ENCODE results near the gene CSRP1. TPM values are rescaled to one million over a fixed set of nuclear protein-coding genes. Genes with fewer than 3 reads are reported as not detected.
A peak's percentile ranks its signal among the peaks of the same experiment; 100 is the strongest.

CSRP1 gene
- polyA plus RNA-seq, 2 of the 4 experiments (the other 2 are of a cell fraction), result 277 to 655 TPM

DNA sequence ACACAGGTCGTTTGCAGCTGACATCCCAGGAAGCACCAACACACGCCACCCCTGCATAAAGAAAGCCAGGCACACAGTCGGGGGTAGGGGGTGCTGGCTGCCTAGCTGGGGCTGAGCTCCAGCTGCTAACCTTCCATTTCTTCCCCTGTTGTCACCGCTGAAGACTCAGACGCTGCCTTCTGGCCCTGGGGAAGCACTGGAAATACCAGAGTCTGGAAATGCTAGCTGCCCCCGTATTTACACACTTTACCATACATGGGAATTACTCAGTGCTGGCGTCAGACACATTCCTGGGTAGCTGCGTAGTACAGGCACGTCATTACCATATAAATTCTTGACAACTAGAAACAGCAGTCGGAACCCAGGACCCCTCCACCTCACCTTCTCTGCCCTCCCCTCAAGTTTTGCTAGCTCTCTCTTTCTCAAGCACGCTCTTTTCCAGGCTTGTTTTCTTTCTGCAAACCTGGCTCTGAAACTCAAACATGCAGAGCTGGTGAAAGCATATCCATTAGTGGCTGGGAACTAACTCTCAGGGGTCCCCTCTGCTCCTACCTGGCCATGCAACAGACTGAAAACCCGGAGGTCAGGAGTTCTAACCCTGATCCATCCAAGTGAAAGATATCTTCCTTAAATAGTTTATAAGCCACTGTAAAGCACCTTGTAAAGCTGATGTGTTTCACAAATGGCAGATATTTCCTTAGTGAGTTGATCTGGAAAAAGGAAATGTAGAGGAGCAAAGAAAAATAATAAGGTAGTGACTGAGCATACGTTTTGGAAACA is 3.3 kb downstream of the CSRP1 start (continued):
- TF ChIP-seq, protein P1, sequence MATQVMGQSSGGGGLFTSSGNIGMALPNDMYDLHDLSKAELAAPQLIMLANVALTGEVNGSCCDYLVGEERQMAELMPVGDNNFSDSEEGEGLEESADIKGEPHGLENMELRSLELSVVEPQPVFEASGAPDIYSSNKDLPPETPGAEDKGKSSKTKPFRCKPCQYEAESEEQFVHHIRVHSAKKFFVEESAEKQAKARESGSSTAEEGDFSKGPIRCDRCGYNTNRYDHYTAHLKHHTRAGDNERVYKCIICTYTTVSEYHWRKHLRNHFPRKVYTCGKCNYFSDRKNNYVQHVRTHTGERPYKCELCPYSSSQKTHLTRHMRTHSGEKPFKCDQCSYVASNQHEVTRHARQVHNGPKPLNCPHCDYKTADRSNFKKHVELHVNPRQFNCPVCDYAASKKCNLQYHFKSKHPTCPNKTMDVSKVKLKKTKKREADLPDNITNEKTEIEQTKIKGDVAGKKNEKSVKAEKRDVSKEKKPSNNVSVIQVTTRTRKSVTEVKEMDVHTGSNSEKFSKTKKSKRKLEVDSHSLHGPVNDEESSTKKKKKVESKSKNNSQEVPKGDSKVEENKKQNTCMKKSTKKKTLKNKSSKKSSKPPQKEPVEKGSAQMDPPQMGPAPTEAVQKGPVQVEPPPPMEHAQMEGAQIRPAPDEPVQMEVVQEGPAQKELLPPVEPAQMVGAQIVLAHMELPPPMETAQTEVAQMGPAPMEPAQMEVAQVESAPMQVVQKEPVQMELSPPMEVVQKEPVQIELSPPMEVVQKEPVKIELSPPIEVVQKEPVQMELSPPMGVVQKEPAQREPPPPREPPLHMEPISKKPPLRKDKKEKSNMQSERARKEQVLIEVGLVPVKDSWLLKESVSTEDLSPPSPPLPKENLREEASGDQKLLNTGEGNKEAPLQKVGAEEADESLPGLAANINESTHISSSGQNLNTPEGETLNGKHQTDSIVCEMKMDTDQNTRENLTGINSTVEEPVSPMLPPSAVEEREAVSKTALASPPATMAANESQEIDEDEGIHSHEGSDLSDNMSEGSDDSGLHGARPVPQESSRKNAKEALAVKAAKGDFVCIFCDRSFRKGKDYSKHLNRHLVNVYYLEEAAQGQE (IDR thresholded peaks at IDR 0.05), result 0 out of 2 replicates have a peak, but pooled peaks have one; percentile 17
- TF ChIP-seq ZC3H11A (IDR thresholded peaks at IDR 0.05), result no peak
- TF ChIP-seq EHF (CRISPR knock-in tag; IDR thresholded peaks at IDR 0.05), result 0 out of 2 replicates have a peak, but pooled peaks have one; percentile 49
- TF ChIP-seq, protein P2, sequence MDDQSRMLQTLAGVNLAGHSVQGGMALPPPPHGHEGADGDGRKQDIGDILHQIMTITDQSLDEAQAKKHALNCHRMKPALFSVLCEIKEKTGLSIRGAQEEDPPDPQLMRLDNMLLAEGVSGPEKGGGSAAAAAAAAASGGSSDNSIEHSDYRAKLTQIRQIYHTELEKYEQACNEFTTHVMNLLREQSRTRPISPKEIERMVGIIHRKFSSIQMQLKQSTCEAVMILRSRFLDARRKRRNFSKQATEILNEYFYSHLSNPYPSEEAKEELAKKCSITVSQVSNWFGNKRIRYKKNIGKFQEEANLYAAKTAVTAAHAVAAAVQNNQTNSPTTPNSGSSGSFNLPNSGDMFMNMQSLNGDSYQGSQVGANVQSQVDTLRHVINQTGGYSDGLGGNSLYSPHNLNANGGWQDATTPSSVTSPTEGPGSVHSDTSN (IDR thresholded peaks at IDR 0.05), result peak; percentile 65
- TF ChIP-seq ZSCAN20 (CRISPR knock-in tag; IDR thresholded peaks at IDR 0.05), result no peak
- no peak for TF ChIP-seq KDM1A (IDR thresholded peaks at IDR 0.05; ENCODE audit: low read depth)

DNA sequence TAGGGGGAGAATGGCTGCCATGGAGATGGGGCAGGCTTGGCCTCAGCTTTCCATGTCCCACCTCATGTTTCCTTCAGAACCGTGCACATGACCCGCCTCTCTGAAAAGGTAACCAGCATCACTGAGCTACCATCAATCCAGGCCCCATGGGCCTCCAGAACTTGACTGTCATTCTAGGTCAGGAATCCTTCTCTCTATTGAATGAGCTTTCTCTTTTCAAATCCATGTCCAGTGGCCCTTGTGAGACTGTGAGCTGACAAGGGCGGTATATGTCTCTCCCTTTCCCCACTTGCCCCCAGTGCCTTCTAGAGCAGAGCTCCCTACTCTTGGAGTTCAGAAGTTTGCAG is 4.4 kb downstream of the CSRP1 start:
- TF ChIP-seq, protein P3, sequence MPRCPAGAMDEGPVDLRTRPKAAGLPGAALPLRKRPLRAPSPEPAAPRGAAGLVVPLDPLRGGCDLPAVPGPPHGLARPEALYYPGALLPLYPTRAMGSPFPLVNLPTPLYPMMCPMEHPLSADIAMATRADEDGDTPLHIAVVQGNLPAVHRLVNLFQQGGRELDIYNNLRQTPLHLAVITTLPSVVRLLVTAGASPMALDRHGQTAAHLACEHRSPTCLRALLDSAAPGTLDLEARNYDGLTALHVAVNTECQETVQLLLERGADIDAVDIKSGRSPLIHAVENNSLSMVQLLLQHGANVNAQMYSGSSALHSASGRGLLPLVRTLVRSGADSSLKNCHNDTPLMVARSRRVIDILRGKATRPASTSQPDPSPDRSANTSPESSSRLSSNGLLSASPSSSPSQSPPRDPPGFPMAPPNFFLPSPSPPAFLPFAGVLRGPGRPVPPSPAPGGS (IDR thresholded peaks at IDR 0.05), result no peak
- TF ChIP-seq HOXB5 (CRISPR knock-in tag; IDR thresholded peaks at IDR 0.05) (0 out of 2 replicates have a peak, but pooled peaks have one; percentile 2), CHD2 (IDR thresholded peaks at IDR 0.05; ENCODE audit: low read length, partially characterized antibody) (no peak)
- Histone ChIP-seq H3K4me3 (no peak overlapping the region; the same call in 2 of the 3 replicates), H3K9me3 (no peaks in the 10 kb centered on the region), H3K4me1 (peaks cover 72% of the 10 kb centered on the region), H3K4me2 (peak overlapping the region; percentile 85), H3K27ac (peak overlapping the region; percentile 87 to 96)
- POLR2A ChIA-PET, result interaction anchor here (0.6 to 2.7 kb wide), 6 partner anchors 11 to 67 kb away, joined by 3 to 21 read pairs (median 4); partner anchors contain the start of gene PHLDA3
- FAIRE-seq (no peak), ATAC-seq (no peak), DNase-seq (ENCODE audit: low read depth in 1 of 2, low spot score in 1 of 2) (no peak)
- CTCF ChIA-PET, result interaction anchor here (0.8 to 49.4 kb wide), 6 partner anchors 11 to 290 kb away, joined by 3 to 1452 read pairs (median 190); partner anchors contain the start of genes CSRP1 and PHLDA3
- WGBS (ENCODE audit: missing lambda C conversion rate), result 80% methylated on average over 3 of the region's 3 CpGs

DNA sequence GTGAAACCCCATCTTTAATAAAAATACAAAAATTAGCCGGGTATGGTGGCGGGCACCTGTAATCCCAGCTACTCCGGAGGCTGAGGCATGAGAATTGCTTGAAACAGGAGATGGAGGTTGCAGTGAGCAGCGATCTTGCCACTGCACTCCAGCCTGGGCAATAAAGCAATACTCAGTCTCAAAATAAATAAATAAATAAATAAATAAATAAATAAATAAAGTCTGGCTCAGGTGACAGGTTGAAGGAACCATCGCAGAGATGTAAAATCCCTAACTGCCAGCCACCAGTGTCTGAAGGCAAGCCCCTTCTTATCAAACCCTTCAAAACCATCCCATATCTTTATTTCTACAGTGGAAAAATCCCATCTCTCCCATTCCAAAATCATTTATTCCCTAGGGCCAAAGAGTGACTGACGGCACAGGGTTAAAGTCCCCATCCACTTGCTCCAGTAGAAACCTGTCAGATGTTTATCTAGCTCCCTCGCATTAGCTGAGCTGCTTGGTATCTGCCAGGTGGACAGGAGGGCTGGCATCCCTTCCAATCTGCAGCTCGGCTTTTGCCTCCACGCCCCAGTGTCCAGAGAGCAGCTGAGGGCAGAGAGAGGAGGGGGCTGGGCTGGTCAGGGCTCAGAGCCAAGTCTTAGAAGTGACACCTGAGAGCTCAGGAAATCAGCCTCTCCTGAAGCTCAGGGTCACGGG is 5.0 kb downstream of the CSRP1 start:
- H3K4me2 ChIP-seq, result peak overlapping the region; percentile 85
- H3K9me3 ChIP-seq, result no peaks in the 10 kb centered on the region
- peak overlapping the region; percentile 87 to 96; a peak in 5 of 6 replicates for H3K27ac ChIP-seq
- ChIA-PET POLR2A (interaction anchor here (0.8 to 2.7 kb wide), 4 partner anchors 11 to 33 kb away, joined by 3 to 21 read pairs (median 4); partner anchors contain the start of gene PHLDA3), CTCF (interaction anchor here (0.7 to 49.4 kb wide), 7 partner anchors 11 to 291 kb away, joined by 3 to 1452 read pairs (median 5); partner anchors contain the start of genes CSRP1 and PHLDA3)
- no peak for ATAC-seq
- TF ChIP-seq HOXB13 (CRISPR knock-in tag; IDR thresholded peaks at IDR 0.05; ENCODE audit: low read depth) (no peak), NFE2L2 (conservative IDR thresholded peaks at IDR 0.05; ENCODE audit: low read length) (no peak), FOSB (CRISPR knock-in tag; IDR thresholded peaks at IDR 0.05) (no peak), RFX5 (IDR thresholded peaks at IDR 0.05) (no peak), MAFK (IDR thresholded peaks at IDR 0.05; ENCODE audit: partially characterized antibody) (no peak), HOXB5 (CRISPR knock-in tag; IDR thresholded peaks at IDR 0.05) (0 out of 2 replicates have a peak, but pooled peaks have one; percentile 10), NPAS2 (CRISPR knock-in tag; IDR thresholded peaks at IDR 0.05; ENCODE audit: borderline replicate concordance) (no peak), EP300 (IDR thresholded peaks at IDR 0.05) (no peak), TP53 (CRISPR knock-in tag; IDR thresholded peaks at IDR 0.05) (no peak), POLR2A (IDR thresholded peaks at IDR 0.05; ENCODE audit: low read length) (no peak), SREBF2 (IDR thresholded peaks at IDR 0.05) (no peak), MYC (IDR thresholded peaks at IDR 0.05; ENCODE audit: borderline replicate concordance, low read length) (no peak), ZC3H11A (IDR thresholded peaks at IDR 0.05) (peak; percentile 92), RNF2 (IDR thresholded peaks at IDR 0.05; ENCODE audit: borderline replicate concordance, low read depth) (no peak), EHF (CRISPR knock-in tag; IDR thresholded peaks at IDR 0.05) (peak; percentile 56; the same call in 1 of the 2 replicates)
- TF ChIP-seq, protein P2 (IDR thresholded peaks at IDR 0.05), result no peak
- TF ChIP-seq, protein P4, sequence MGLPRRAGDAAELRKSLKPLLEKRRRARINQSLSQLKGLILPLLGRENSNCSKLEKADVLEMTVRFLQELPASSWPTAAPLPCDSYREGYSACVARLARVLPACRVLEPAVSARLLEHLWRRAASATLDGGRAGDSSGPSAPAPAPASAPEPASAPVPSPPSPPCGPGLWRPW (IDR thresholded peaks at IDR 0.05), result no peak
- H3K4me1 ChIP-seq, result peaks cover 70% of the 10 kb centered on the region
- no peak overlapping the region for H3K4me3 ChIP-seq
- WGBS (ENCODE audit: missing lambda C conversion rate), result 67% methylated on average over 10 of the region's 10 CpGs
- DNase-seq (ENCODE audit: low read depth in 1 of 2, low spot score in 1 of 2), result no peak
- FAIRE-seq, result no peak
